ENCODE results near the gene MAN1A1.

The MAN1A1 gene

GRCh38 chr6:119129148-119129967 is 220.2 kb downstream of the MAN1A1 start:
- Histone ChIP-seq H3K4me3 (ENCODE audit: low read length in 2 of 2) (no peak overlapping the region), H3K9ac (ENCODE audit: low read length in 2 of 2) (no peak overlapping the region), H3K27me3 (ENCODE audit: control insufficient read depth in 1 of 2, insufficient read depth in 2 of 2, low read length in 2 of 2) (no peaks in the 10 kb centered on the region), H3K9me3 (ENCODE audit: control insufficient read depth in 2 of 2, low read length in 2 of 2) (no peaks in the 10 kb centered on the region), H3K4me1 (ENCODE audit: control insufficient read depth, insufficient read depth, low read length) (peaks cover 4% of the 10 kb centered on the region), H3K27ac (ENCODE audit: low read length) (no peak overlapping the region), H3K36me3 (ENCODE audit: control insufficient read depth in 2 of 2, insufficient read depth in 2 of 2, low read length in 2 of 2) (no peaks in the 10 kb centered on the region)

- Histone ChIP-seq H3K36me3 (ENCODE audit: control insufficient read depth in 2 of 2, insufficient read depth in 2 of 2, low read length in 2 of 2) (no peaks in the 10 kb centered on the region), H3K27me3 (ENCODE audit: control insufficient read depth in 1 of 2, insufficient read depth in 2 of 2, low read length in 2 of 2) (no peaks in the 10 kb centered on the region), H3K4me3 (ENCODE audit: low read length in 2 of 2) (no peak overlapping the region), H3K9ac (ENCODE audit: low read length in 2 of 2) (no peak overlapping the region), H3K27ac (ENCODE audit: low read length) (no peak overlapping the region), H3K9me3 (ENCODE audit: control insufficient read depth in 2 of 2, low read length in 2 of 2) (no peaks in the 10 kb centered on the region), H3K4me1 (ENCODE audit: control insufficient read depth, insufficient read depth, low read length) (peaks cover 4% of the 10 kb centered on the region)
These were observed 221.2 kb downstream of the MAN1A1 start for GRCh38 chr6:119128252-119128912.

GRCh38 chr6:119127627-119128026 is 221.9 kb downstream of the MAN1A1 start:
- Histone ChIP-seq H3K4me3 (ENCODE audit: low read length in 2 of 2) (no peak overlapping the region), H3K4me1 (ENCODE audit: control insufficient read depth, insufficient read depth, low read length) (peaks cover 4% of the 10 kb centered on the region), H3K27ac (ENCODE audit: low read length) (no peak overlapping the region), H3K9ac (ENCODE audit: low read length in 2 of 2) (no peak overlapping the region), H3K9me3 (ENCODE audit: control insufficient read depth in 2 of 2, low read length in 2 of 2) (no peaks in the 10 kb centered on the region), H3K27me3 (ENCODE audit: control insufficient read depth in 1 of 2, insufficient read depth in 2 of 2, low read length in 2 of 2) (no peaks in the 10 kb centered on the region), H3K36me3 (ENCODE audit: control insufficient read depth in 2 of 2, insufficient read depth in 2 of 2, low read length in 2 of 2) (no peaks in the 10 kb centered on the region)
